IMR-90 (cell line): ENCODE data around the gene C19orf47. TPM values are rescaled to one million over a fixed set of nuclear protein-coding genes. Genes with fewer than 3 reads are reported as not detected.

Experiments
- ATAC-seq: fragments of 200-7000 bp; cut with Tn5 transposase; 2 replicates; pipeline ENCODE4 v1.9.1; 2020; ENCODE audit warnings: low read depth, mild to moderate bottlenecking, moderate library complexity
- BruUV-seq: library from RNA; stranded (reverse); fragments of 400-500 nt; replicated peaks from 2 replicates; lab custom pipeline; 2021; lab: Mats Ljungman, UMichigan
- CTCF ChIA-PET: fragments of 300-600 bp; formaldehyde crosslinking; extraction: SDS; loops from one replicate; lab custom pipeline; 2021; ENCODE audit warnings: antibody characterized with exemption; lab: Yijun Ruan, JAX
- POLR2A ChIA-PET: fragments of 300-600 bp; sonication (Branson Sonifier 250); formaldehyde crosslinking; loops from one replicate; lab custom pipeline; 2022; ENCODE audit warnings: antibody characterized with exemption; ENCODE audit not compliant: unreplicated experiment; lab: Charles Lee
- DNase-seq: peaks from one replicate; pipeline ENCODE4 v3.0.0; 2013
- H2AFZ ChIP-seq: replicated peaks from 2 replicates; pipeline ENCODE3; 2013; ENCODE audit warnings: low read length, mild to moderate bottlenecking; ENCODE audit not compliant: poor library complexity
- H2AK5ac ChIP-seq: 2 replicates; pipeline ENCODE4 v1.6.1; 2013; ENCODE audit warnings: low read depth, low read length, inconsistent platforms
- H2AK9ac ChIP-seq: replicated peaks from 2 replicates; pipeline ENCODE3; 2013; ENCODE audit warnings: mild to moderate bottlenecking, low read depth, low read length, moderate library complexity; ENCODE audit not compliant: poor library complexity
- H2BK120ac ChIP-seq: 2 replicates; pipeline ENCODE4 v1.6.1; 2013; ENCODE audit warnings: low read depth, low read length, inconsistent platforms
- H2BK15ac ChIP-seq: 3 replicates; pipeline ENCODE4 v1.6.1; 2013; ENCODE audit warnings: low read depth, low read length, inconsistent platforms
- H2BK20ac ChIP-seq: 2 replicates; pipeline ENCODE4 v1.6.1; 2013; ENCODE audit warnings: low read depth, mild to moderate bottlenecking, inconsistent platforms, low read length, moderate library complexity
- H2BK5ac ChIP-seq: 2 replicates; pipeline ENCODE4 v1.6.1; 2013; ENCODE audit warnings: mild to moderate bottlenecking, low read depth, low read length, inconsistent platforms; ENCODE audit not compliant: poor library complexity, severe bottlenecking
- H3K14ac ChIP-seq: replicated peaks from 2 replicates; pipeline ENCODE4 v1.6.1; 2013; ENCODE audit warnings: low read depth, low read length, inconsistent platforms
- H3K18ac ChIP-seq: 2 replicates; pipeline ENCODE4 v1.6.1; 2013; ENCODE audit warnings: low read depth, low read length, control low read depth
- H3K23ac ChIP-seq: 2 replicates; pipeline ENCODE4 v1.6.1; 2013; ENCODE audit warnings: low read depth, low read length, inconsistent platforms
- H3K27ac ChIP-seq: 2 replicates; pipeline ENCODE4 v1.5.1; 2013; ENCODE audit warnings: mild to moderate bottlenecking, control low read depth, low read length; ENCODE audit not compliant: insufficient read depth
- H3K27me3 ChIP-seq: 2 replicates; pipeline ENCODE4 v1.6.1; 2013; ENCODE audit warnings: low read length; ENCODE audit not compliant: control insufficient read depth, insufficient read depth
- H3K36me3 ChIP-seq: 2 replicates; pipeline ENCODE4 v1.6.1; 2013; ENCODE audit warnings: low read length, mixed read lengths; ENCODE audit not compliant: control insufficient read depth, insufficient read depth
- H3K4ac ChIP-seq: 2 replicates; pipeline ENCODE4 v1.6.1; 2013; ENCODE audit warnings: low read depth, low read length, inconsistent platforms
- H3K4me1 ChIP-seq: 2 replicates; pipeline ENCODE4 v1.6.1; 2013; ENCODE audit warnings: low read length, mixed read lengths; ENCODE audit not compliant: control insufficient read depth, insufficient read depth
- H3K4me2 ChIP-seq: 2 replicates; pipeline ENCODE4 v1.6.1; 2013; ENCODE audit warnings: low read depth, mild to moderate bottlenecking, control low read depth, low read length, moderate library complexity
- H3K4me3 ChIP-seq: 2 replicates; pipeline ENCODE4 v1.5.1; 2013; ENCODE audit warnings: low read depth, mild to moderate bottlenecking, control low read depth, low read length, moderate library complexity; ENCODE audit not compliant: insufficient read depth
- H3K56ac ChIP-seq: 2 replicates; pipeline ENCODE4 v1.6.1; 2013; ENCODE audit warnings: low read length, inconsistent platforms; ENCODE audit not compliant: insufficient read depth; ENCODE audit errors: extremely low read depth
- H3K79me1 ChIP-seq, 2 experiments: 2 replicates each; pipeline ENCODE4 v1.6.1; 2013; ENCODE audit warnings: low read length in 2 of 2, inconsistent platforms in 1 of 2, low read depth in 1 of 2
- H3K9ac ChIP-seq: 2 replicates; pipeline ENCODE4 v1.6.1; 2013; ENCODE audit warnings: low read depth, low read length, control low read depth
- H3K9me1 ChIP-seq: 2 replicates; pipeline ENCODE4 v1.6.1; 2013; ENCODE audit warnings: low read length, inconsistent platforms; ENCODE audit not compliant: insufficient read depth
- H3K9me3 ChIP-seq: 2 replicates; pipeline ENCODE4 v1.6.1; 2013; ENCODE audit warnings: low read length; ENCODE audit not compliant: control insufficient read depth, insufficient read depth
- H4K20me1 ChIP-seq: 2 replicates; pipeline ENCODE4 v1.6.1; 2013; ENCODE audit warnings: low read length, inconsistent platforms; ENCODE audit not compliant: insufficient read depth
- H4K5ac ChIP-seq: 2 replicates; pipeline ENCODE4 v1.6.1; 2013; ENCODE audit warnings: mild to moderate bottlenecking, low read depth, low read length, control low read depth
- H4K8ac ChIP-seq, 2 experiments: 2 replicates each; pipeline ENCODE4 v1.6.1; 2013; ENCODE audit warnings: low read depth in 2 of 2, low read length in 2 of 2, control low read depth in 1 of 2, inconsistent platforms in 1 of 2
- H4K91ac ChIP-seq: 2 replicates; pipeline ENCODE4 v1.6.1; 2013; ENCODE audit warnings: low read depth, low read length, inconsistent platforms; ENCODE audit not compliant: insufficient read depth
- MAZ ChIP-seq: IDR thresholded peaks from 2 replicates; pipeline ENCODE4 v1.6.1; 2012; ENCODE audit warnings: low read depth, mild to moderate bottlenecking, low read length, improper control_type of control experiment, moderate library complexity, borderline replicate concordance
- MXI1 ChIP-seq: IDR thresholded peaks from 2 replicates; pipeline ENCODE4 v1.6.1; 2012; ENCODE audit warnings: low read depth, mild to moderate bottlenecking, low read length, moderate library complexity, borderline replicate concordance
- NFE2L2 ChIP-seq: fragments of 150-350 bp; IDR thresholded peaks from 2 replicates; pipeline ENCODE4 v1.6.1; 2016; ENCODE audit warnings: low read depth, mild to moderate bottlenecking, low read length
- SMC3 ChIP-seq: fragments of 150-350 bp; IDR thresholded peaks from 2 replicates; pipeline ENCODE4 v1.6.1; 2016; ENCODE audit warnings: low read depth, mild to moderate bottlenecking, antibody characterized with exemption, low read length, moderate library complexity
- WGBS, 2 experiments: methylation state at CpG; one replicate each; pipeline versions ENCODE4 v1.1.5 to v1.1.7; 2013; ENCODE audit warnings: missing lambda C conversion rate in 2 of 2; ENCODE audit not compliant: insufficient read length in 1 of 2; ENCODE audit errors: extremely low coverage in 2 of 2; 5-methylcytosine and 5-hydroxymethylcytosine counted together
- dilution Hi-C: fragments of 300-500 bp; cut with HindIII; formaldehyde crosslinking; loops from one replicate; pipeline ENCODE4 v1.14.3; 2018; ENCODE audit warnings: low sequenced_read_pairs; ENCODE audit not compliant: unreplicated experiment
- in situ Hi-C: fragments of 300-500 bp; cut with MboI; formaldehyde crosslinking; loops from 3 replicates; pipeline ENCODE4 v1.14.3; 2019; ENCODE audit warnings: low sequenced_read_pairs, inconsistent platforms, mixed read lengths
- intact Hi-C: fragments of 100-400 bp; cut with micrococcal nuclease; formaldehyde crosslinking; loops from 2 replicates; pipeline ENCODE4 v1.10.0; 2022
- polyA plus RNA-seq, 3 experiments: library from polyadenylated mRNA; depleted of rRNA; stranded (reverse); fragments of >200 nt; gene quantifications; 2 replicates each; pipeline ENCODE4 v1.2.3, GENCODE V29; 2012; ENCODE audit warnings: low replicate concordance in 1 of 3
- total RNA-seq: library from RNA; depleted of rRNA; stranded (reverse); fragments of >200 nt; gene quantifications from 2 replicates; pipeline ENCODE4 v1.2.3, GENCODE V29; 2012
- TF ChIP-seq, protein P1 (sequence below): conservative IDR thresholded peaks from 2 replicates; pipeline ENCODE4 v1.5.1; 2012; ENCODE audit warnings: mild to moderate bottlenecking, low read depth, low read length, improper control_type of control experiment
- TF ChIP-seq, protein P2 (sequence below): fragments of 150-350 bp; IDR thresholded peaks from 2 replicates; pipeline ENCODE4 v1.6.1; 2017; ENCODE audit warnings: mild to moderate bottlenecking, antibody characterized with exemption, low read length, low read depth

The C19orf47 gene
- total and polyA plus RNA-seq, 2 of the 4 experiments (the other 2 are of a cell fraction) = 3.6 to 16.3 TPM

DNA sequence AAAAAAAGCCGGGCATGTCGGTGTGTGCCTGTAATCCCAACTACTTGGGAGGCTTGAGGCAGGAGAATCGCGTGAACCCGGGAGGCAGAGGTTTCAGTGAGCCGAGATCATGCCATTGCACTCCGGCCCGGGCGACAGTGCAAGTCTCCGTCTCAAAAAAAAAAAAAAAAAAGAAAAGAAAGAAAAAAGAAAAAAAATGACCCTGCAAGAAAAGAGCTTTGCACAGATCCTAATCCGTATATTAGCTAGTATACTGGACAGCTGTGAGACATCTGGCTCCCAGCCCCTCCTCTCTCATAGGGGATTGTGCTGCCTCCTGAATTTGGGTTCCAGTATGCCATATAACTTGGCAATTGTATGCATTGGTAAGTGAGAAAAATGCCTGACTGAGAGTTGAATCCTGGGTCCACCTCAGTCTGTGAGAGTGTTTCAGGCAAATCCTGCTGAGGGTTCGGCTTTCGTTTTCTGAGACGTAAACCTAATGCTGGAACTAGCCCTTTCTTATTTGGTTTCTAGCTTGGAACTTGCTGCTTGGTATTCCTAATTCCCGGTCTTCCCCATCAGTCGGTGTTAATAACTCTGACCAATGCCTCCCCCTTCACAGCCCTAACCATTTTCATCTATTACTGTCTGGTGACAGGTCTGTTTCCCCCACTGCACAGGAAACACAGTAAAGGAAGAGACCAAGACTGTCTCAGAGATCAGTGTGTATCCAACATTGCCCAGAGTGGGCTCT is 61.8 kb downstream of the C19orf47 start:
- peak overlapping the region; percentile 76 for H2AK9ac ChIP-seq
- H2AFZ ChIP-seq = peak overlapping the region; percentile 88
- no peaks in the 10 kb centered on the region for H3K9me3 ChIP-seq
- H2AK5ac ChIP-seq = no peak overlapping the region
- peak overlapping the region; percentile 55; the same call in 1 of the 2 replicates for H2BK20ac ChIP-seq
- H4K20me1 ChIP-seq = peaks cover 32% of the 10 kb centered on the region
- H4K91ac ChIP-seq = peak overlapping the region; percentile 4
- peak overlapping the region; percentile 42 for H3K9ac ChIP-seq
- H3K14ac ChIP-seq = peak overlapping the region; percentile 12
- H3K9me1 ChIP-seq = peaks cover 12% of the 10 kb centered on the region
- H2BK15ac ChIP-seq = peak overlapping the region; percentile 7; the same call in 1 of the 3 replicates
- no peaks in the 10 kb centered on the region for H3K27me3 ChIP-seq
- H3K79me1 ChIP-seq = peaks cover 3 to 40% of the 10 kb centered on the region in 2 experiments; a peak in 3 of 4 replicates
- H4K5ac ChIP-seq = peak overlapping the region; percentile 91
- no peak overlapping the region for H3K4me3 ChIP-seq
- dilution Hi-C loops (no loop called here), intact Hi-C loops (no loop called here), in situ Hi-C loops (no loop called here)
- H3K56ac ChIP-seq = 0 out of 2 replicates have a peak overlapping the region, but pooled peaks have one; percentile 17
- ChIA-PET POLR2A (interaction anchor here (0.7 kb wide), 1 partner anchor 330 kb away, joined by 3 read pairs; no protein-coding TSS in a partner anchor), CTCF (interaction anchor here (0.7 kb wide), 1 partner anchor 1994 kb away, joined by 3 read pairs; no protein-coding TSS in a partner anchor)
- peak overlapping the region; percentile 1; the same call in 1 of the 2 replicates for H3K18ac ChIP-seq
- no peak for DNase-seq
- 22% methylated on average over 3 of the region's 16 CpGs; no CpG with 5 or more reads in 1 of the 2 experiments for WGBS, 2 experiments
- peak overlapping the region; percentile 15; the same call in 1 of the 2 replicates for H3K27ac ChIP-seq
- H3K4me1 ChIP-seq = peaks cover 17% of the 10 kb centered on the region
- peak overlapping the region; percentile 62 for H3K4me2 ChIP-seq
- peak overlapping the region; percentile 21 for H2BK5ac ChIP-seq
- peak overlapping the region; percentile 96 to 97 for H4K8ac ChIP-seq
- H2BK120ac ChIP-seq = peak overlapping the region; percentile 16; the same call in 1 of the 2 replicates
- peak overlapping the region; percentile 57 for H3K4ac ChIP-seq
- peak overlapping the region; percentile 58; the same call in 1 of the 2 replicates for H3K23ac ChIP-seq
- BruUV-seq = no TSS peak
- H3K36me3 ChIP-seq = no peaks in the 10 kb centered on the region
- ATAC-seq = no peak
- no peak for TF ChIP-seq MAZ
- TF ChIP-seq, protein P1, sequence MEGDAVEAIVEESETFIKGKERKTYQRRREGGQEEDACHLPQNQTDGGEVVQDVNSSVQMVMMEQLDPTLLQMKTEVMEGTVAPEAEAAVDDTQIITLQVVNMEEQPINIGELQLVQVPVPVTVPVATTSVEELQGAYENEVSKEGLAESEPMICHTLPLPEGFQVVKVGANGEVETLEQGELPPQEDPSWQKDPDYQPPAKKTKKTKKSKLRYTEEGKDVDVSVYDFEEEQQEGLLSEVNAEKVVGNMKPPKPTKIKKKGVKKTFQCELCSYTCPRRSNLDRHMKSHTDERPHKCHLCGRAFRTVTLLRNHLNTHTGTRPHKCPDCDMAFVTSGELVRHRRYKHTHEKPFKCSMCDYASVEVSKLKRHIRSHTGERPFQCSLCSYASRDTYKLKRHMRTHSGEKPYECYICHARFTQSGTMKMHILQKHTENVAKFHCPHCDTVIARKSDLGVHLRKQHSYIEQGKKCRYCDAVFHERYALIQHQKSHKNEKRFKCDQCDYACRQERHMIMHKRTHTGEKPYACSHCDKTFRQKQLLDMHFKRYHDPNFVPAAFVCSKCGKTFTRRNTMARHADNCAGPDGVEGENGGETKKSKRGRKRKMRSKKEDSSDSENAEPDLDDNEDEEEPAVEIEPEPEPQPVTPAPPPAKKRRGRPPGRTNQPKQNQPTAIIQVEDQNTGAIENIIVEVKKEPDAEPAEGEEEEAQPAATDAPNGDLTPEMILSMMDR = no peak
- no peak for TF ChIP-seq NFE2L2
- TF ChIP-seq, protein P2, sequence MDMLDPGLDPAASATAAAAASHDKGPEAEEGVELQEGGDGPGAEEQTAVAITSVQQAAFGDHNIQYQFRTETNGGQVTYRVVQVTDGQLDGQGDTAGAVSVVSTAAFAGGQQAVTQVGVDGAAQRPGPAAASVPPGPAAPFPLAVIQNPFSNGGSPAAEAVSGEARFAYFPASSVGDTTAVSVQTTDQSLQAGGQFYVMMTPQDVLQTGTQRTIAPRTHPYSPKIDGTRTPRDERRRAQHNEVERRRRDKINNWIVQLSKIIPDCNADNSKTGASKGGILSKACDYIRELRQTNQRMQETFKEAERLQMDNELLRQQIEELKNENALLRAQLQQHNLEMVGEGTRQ = no peak
- TF ChIP-seq SMC3 = no peak
- no peak for TF ChIP-seq MXI1
